Glutamatergic neuron (in vitro differentiated cells): Measurements from ENCODE around the gene NF1. TPM values are rescaled to one million over a fixed set of nuclear protein-coding genes. Genes with fewer than 3 reads are reported as not detected.

Source experiments
- DNase-seq: peaks from one replicate; pipeline ENCODE4 v3.0.0; 2022
- H3K27ac Mint-ChIP-seq: one replicate; pipeline ENCODE4 v1.8.0; 2020; ENCODE audit warnings: mild to moderate bottlenecking, mixed read lengths, inconsistent platforms; ENCODE audit not compliant: unreplicated experiment
- H3K27me3 Mint-ChIP-seq: one replicate; pipeline ENCODE4 v1.8.0; 2020; ENCODE audit warnings: mild to moderate bottlenecking, moderate library complexity, mixed read lengths, inconsistent platforms; ENCODE audit not compliant: unreplicated experiment
- H3K36me3 Mint-ChIP-seq: one replicate; pipeline ENCODE4 v1.8.0; 2020; ENCODE audit warnings: mild to moderate bottlenecking, mixed read lengths, inconsistent platforms; ENCODE audit not compliant: unreplicated experiment
- H3K4me1 Mint-ChIP-seq: one replicate; pipeline ENCODE4 v1.8.0; 2020; ENCODE audit warnings: mild to moderate bottlenecking, low read depth, mixed read lengths, inconsistent platforms; ENCODE audit not compliant: unreplicated experiment
- H3K4me3 Mint-ChIP-seq: one replicate; pipeline ENCODE4 v1.8.0; 2020; ENCODE audit warnings: mild to moderate bottlenecking, mixed read lengths, inconsistent platforms; ENCODE audit not compliant: unreplicated experiment
- H3K9me3 Mint-ChIP-seq: one replicate; pipeline ENCODE4 v1.8.0; 2020; ENCODE audit warnings: mild to moderate bottlenecking, moderate library complexity, mixed read lengths, inconsistent platforms; ENCODE audit not compliant: unreplicated experiment
- total RNA-seq: library from RNA; stranded (reverse); fragmentation: NEBNext Ultra II Directional; extraction: Animal tissue kit (Norgen Biotek cat#: 25700); gene quantifications from one replicate; pipeline ENCODE4 v1.2.1, GENCODE V29; 2021; ENCODE audit not compliant: unreplicated experiment
- TF ChIP-seq, protein P1 (sequence below): fragments of 200-600 bp; sonication (generic); IDR thresholded peaks from one replicate; pipeline ENCODE4 v1.5.0; 2021; ENCODE audit not compliant: partially characterized antibody, unreplicated experiment

Gene NF1
- total RNA-seq, 1 donor from 2014 or later: 87.6 TPM

DNA sequence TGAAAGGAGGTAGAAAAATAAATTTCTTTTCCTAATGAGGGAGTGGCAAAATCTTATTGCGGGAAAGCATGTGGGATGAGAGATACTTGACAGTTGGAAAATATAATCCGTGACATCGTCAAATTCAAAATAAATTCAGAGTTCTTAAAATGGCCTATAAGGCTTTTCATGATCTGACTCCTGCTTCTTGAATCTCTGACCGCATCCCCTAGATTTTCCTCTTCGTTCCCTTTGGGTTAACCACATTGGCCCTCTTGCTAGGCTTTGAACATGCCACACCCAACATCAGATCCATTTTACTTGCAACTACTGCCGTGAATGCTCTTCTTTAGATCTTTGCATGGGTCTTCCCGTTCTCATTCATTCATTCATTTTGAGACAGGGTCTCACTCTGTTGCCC is 50.1 kb downstream of the NF1 start:
- TF ChIP-seq, protein P1, sequence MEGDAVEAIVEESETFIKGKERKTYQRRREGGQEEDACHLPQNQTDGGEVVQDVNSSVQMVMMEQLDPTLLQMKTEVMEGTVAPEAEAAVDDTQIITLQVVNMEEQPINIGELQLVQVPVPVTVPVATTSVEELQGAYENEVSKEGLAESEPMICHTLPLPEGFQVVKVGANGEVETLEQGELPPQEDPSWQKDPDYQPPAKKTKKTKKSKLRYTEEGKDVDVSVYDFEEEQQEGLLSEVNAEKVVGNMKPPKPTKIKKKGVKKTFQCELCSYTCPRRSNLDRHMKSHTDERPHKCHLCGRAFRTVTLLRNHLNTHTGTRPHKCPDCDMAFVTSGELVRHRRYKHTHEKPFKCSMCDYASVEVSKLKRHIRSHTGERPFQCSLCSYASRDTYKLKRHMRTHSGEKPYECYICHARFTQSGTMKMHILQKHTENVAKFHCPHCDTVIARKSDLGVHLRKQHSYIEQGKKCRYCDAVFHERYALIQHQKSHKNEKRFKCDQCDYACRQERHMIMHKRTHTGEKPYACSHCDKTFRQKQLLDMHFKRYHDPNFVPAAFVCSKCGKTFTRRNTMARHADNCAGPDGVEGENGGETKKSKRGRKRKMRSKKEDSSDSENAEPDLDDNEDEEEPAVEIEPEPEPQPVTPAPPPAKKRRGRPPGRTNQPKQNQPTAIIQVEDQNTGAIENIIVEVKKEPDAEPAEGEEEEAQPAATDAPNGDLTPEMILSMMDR: no peak
- Mint-ChIP-seq H3K9me3 (no peaks in the 10 kb centered on the region), H3K27ac (no peak overlapping the region), H3K4me1 (peaks cover 16% of the 10 kb centered on the region), H3K36me3 (no peaks in the 10 kb centered on the region), H3K27me3 (no peaks in the 10 kb centered on the region), H3K4me3 (no peak overlapping the region)
- DNase-seq: no peak

DNA sequence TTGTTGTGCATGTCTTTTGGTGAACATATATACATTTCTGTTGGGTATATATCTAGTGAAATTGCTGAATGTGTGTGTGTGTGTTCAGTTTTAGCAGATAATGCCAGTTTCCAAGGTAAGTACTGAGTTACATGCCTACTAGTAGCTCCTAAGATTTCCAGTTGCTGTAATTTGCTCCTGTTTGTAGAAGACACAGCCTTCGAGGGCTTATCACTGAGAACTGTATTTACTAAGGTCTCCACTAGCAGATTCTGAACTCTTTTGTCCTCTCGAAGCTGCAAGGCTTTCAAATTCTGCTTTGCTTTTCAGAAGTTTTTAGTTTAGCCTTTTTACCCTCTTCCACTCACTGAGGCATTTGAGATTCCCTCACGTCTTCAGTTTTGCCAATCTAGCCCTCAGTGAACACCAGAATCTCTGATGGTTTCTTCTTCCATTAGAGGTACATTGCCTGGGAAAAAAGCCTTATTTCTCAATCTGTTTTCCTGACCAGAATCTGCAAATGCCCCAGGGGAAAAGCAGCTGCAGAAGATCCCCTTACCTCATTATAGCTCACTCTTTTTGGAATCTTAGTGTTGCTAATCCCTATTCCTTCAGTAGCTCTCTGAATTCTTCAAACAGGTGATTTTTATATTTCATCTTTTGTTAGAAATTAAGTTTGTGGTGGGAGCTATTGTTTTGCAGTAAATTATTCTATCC is 52.9 kb downstream of the NF1 start:
- Mint-ChIP-seq H3K27ac (no peak overlapping the region), H3K4me1 (peaks cover 14% of the 10 kb centered on the region), H3K36me3 (no peaks in the 10 kb centered on the region), H3K4me3 (no peak overlapping the region), H3K27me3 (no peaks in the 10 kb centered on the region), H3K9me3 (no peaks in the 10 kb centered on the region)
- DNase-seq: no peak
- TF ChIP-seq, protein P1: no peak

DNA sequence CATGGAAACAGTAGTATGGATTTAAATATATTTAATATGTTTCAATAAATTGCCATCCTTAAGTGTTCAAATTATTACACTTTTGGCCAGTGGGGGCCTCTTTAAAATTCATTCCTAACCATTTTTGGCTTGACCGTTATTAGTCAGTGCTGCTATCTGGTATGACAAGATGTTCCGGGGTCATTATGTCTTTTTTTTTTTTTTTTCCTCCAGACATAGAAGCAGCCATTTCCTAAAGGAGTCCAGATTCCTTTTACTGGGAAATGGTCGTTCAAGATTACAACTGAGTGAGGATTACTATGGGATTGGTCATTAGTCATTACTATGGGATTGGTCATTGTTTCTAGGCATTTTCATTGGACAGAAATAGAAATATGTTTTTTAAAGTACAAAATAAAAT is 53.4 kb downstream of the NF1 start:
- peaks cover 14% of the 10 kb centered on the region for H3K4me1 Mint-ChIP-seq
- TF ChIP-seq, protein P1: no peak
- no peaks in the 10 kb centered on the region for H3K27me3 Mint-ChIP-seq
- no peaks in the 10 kb centered on the region for H3K36me3 Mint-ChIP-seq
- H3K9me3 Mint-ChIP-seq: no peaks in the 10 kb centered on the region
- no peak for DNase-seq
- H3K4me3 Mint-ChIP-seq: no peak overlapping the region
- no peak overlapping the region for H3K27ac Mint-ChIP-seq

DNA sequence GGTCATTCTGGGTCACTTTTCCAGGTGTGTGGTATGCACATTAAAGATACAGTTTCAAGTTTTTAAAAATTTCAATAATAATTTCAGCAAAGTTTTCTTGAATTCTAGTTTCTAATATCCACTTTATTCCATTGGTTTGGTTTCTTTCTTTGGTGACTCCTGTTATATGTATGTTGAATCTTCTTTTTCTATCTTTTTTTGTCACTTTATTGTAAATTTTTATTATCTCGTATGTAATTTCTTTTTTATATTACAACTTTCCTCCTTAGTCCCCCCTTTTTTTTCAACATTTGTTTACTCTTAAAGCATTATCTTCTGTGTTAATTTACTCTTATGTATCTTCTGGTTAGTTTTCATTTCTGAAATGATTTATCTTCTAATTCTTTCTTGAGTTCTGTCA is 57.5 kb downstream of the NF1 start:
- H3K9me3 Mint-ChIP-seq: no peaks in the 10 kb centered on the region
- TF ChIP-seq, protein P1: no peak
- H3K27me3 Mint-ChIP-seq: no peaks in the 10 kb centered on the region
- H3K4me1 Mint-ChIP-seq: peaks cover 11% of the 10 kb centered on the region
- no peak for DNase-seq
- H3K4me3 Mint-ChIP-seq: no peak overlapping the region
- H3K27ac Mint-ChIP-seq: no peak overlapping the region
- no peaks in the 10 kb centered on the region for H3K36me3 Mint-ChIP-seq

DNA sequence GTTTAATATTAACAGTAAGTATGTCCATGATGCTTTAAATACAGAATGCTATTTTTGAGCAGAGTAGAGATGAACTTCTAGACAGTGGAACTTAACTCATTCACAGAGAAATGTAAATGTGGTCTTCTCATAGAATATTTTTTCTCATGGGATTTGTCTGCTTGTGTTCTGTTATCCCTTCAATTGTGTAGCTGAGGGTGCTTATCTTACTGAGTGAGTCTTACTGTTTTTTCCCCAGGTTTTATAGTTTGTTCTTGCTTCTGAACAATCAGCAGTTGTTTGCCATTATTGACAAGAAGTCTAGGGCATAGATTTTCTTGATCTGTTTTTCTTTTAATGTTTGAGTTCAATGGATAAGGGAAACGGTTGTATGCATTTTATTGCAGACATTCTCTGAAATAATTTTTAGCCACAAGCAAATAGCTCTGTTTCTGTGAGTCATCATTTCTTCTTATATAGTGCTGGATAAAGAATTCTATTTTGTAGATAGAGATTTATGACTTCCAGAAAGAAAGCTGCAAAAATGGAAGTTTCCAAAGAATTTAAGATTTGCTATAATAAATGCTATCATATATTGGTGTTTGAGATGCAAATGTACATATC is 60.5 kb downstream of the NF1 start:
- Mint-ChIP-seq H3K4me1 (no peaks in the 10 kb centered on the region), H3K36me3 (no peaks in the 10 kb centered on the region), H3K27ac (peak overlapping the region; percentile 46), H3K27me3 (no peaks in the 10 kb centered on the region), H3K9me3 (no peaks in the 10 kb centered on the region), H3K4me3 (no peak overlapping the region)
- no peak for DNase-seq
- TF ChIP-seq, protein P1: no peak
